ENCODE results near the gene VASH1.
A peak's percentile ranks its signal among the peaks of the same experiment; 100 is the strongest.

Gene VASH1

DNA sequence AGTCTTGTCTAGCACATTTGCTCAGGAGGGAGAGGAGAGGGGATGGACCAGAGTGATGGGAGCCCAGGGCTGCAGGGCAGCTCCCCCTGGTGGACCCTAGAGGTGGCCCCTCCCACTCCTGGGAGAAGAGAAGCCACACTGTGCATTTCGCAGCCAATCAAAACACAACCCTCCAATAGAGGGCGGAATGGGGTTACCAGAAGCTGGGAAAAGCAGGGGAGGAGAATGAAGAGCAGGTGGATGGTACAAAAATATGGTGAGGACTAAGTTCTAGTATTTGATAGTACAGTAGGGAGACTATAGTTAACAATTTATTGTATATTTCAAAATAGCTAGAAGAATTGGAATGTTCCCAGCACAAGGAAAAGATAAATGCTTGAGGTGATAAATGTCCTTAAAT lies 23.6 kb downstream of the VASH1 start:
- DNase-seq (ENCODE audit: low spot score): peak; percentile 71

DNA sequence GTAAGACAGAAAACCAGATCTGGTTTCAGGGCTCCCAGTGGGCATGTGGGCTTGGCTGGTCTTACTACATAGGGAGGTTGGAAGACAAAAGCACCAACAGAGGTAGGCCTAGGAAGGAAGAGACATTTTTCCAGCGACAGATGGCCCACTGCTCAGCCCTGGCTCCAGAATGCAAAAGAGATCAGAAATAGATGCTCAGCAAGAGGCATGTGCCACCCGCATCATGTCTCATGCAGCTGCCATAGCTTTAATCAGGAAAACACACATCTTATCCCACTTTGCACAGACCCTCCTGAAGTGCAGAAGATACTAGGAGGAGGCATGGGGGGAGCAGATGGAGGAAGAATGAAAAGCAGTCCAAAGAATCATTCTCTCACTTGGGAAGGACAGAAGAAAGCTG lies 25.3 kb downstream of the VASH1 start:
- no peak for DNase-seq (ENCODE audit: low spot score)

DNA sequence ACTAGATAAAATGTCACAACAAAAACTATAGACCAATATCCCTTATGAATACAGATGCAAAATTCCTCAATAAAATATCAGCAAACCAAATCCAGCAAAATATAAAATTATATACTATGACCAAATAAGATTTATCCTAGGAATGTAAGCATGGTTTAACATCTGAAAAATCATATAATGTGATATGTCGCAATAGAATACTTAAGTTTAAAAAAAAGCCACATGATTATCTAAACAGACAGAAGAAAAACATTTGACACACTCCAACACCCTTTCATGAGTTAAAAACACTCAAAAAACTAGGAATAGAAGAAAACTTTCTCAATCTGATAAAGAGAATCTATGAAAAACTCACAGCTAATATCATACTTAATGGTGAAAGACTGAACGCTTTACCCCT lies 31.2 kb downstream of the VASH1 start:
- no peak for DNase-seq (ENCODE audit: low spot score)

DNA sequence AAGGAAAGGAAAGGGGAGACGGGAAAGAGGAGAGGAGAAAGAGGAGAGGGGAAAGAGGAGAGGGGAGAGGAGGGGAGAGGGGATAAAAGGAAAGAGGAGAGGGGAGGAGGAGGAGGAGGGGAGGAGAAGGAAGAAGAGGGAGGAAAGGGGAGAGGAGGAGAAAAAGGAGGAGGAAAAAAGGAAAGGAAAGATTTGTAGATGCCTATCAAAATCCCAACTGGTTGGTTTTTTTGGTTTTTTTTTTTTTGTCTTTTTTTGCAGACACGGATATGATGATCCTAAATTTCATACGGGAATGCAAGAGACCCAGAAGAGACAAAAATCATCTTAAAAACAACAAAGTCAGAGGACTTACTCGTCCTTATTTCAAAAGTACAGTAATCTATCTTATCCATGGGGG lies 32.1 kb downstream of the VASH1 start:
- no peak for DNase-seq (ENCODE audit: low spot score)

DNA sequence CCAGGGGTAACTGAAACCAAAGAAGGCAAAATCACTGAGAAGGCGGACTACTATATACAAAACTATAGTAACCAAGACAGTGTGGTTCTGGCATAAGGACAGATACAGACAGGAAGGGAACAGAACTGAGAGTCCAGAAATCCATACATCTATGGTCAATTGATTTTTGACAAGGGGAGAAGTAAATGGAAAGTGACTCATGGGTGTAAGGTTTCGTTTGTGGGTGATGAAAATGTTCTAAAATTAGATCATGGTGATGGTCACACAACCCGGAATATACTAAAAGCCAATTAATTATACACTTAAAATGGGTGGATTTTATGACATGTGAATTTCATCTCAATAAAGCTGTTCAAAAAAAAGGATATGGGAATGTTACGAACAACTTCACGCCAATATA lies 32.7 kb downstream of the VASH1 start:
- DNase-seq (ENCODE audit: low spot score): no peak

DNA sequence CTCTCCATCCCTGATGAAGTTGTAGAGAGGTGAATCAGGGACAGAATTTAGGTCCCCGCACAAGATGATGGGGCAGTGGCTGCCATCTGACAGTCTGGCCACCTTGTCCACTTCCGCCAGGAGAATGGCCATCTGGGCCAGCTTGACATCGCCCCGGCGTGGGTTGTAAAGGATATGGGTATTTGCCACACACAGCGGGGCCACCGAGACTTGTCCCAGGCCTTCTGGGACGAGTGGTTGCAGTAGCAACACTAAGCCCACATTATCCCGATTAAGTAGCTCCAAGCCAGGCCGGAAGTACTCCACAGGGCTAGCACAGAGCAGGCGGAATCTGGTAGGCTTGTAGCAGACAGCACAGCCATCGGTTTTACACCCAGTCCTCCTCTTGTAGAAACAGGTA lies 45.2 kb downstream of the VASH1 start:
- no peak for DNase-seq (ENCODE audit: low spot score)

DNA sequence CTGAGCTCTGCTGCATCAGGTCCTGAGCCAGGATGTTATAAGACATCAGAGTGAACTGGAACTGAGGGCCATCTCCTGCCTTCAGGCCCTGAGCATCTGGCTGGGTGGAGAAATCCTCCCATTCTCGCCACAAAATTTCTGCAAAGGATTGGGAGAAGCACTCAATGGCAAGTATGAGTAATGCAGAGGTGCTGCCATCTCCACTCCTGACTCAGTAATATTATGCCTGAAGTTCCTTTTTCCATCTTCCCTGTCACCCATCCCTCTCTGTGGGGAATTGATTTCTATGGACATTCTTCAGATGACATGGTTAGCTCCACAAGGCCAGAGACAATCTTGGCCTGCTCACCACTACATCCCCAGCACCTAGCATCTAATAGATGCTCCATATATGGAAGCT lies 46.7 kb downstream of the VASH1 start:
- no peak for DNase-seq (ENCODE audit: low spot score)

DNA sequence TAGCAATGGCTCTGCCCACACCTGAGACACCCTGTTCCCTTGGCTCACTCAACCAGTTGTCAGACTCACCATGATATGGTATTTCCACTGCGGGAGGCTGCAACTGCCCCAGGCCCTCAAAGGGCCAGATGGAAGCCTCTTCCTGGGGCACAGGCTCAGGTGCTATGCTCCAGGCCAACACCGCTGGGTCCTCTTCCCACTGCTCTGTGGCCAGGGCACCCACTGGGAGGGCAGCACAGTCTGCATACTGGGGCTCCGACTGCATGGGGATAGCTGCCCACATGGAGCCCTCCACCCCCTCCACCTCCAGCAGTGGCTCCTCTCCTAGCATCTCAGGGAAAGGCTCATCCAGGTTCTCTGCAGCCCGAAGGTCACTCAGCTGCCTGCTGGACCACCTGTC lies 47.7 kb downstream of the VASH1 start:
- DNase-seq (ENCODE audit: low spot score): no peak

DNA sequence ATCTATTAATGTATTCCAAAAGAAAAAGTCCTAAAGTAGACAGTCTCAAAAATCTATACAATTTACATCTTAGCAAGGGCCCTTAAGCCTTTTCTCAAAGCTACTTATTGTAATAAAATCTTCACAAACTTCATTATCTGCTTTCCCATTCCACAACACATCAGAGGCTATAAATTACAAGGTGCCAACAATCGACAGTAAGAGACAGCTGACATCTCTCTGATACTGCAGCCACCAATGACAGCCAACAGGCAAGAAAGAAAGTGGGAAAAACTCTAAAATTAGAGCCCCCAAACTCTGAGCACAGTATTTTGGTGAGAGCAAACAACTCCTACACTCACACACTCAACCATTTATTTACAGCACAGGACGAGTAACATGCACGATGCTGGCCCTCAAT lies 49.3 kb downstream of the VASH1 start:
- no peak for DNase-seq (ENCODE audit: low spot score)

DNA sequence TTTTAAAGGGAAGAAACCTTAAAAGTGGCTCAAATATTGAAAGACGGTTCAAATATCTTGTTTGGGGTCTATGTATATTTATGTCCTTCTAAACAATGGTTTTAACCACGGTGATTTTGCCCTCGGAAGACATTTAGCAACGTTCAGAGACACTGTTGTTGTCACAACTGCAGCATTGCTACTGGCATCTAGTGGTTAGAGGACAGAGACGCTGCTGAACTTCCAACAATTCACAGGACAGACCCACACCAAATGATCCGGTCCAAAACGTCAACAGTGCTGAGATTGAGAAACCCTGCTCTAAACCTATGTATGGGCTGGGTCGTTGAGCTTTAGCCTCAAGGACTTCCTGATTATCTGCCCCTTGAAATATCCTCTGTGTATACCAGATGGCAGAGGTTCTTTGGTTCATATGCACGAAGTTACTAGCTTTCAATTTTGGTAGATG lies 49.7 kb downstream of the VASH1 start:
- DNase-seq (ENCODE audit: low spot score): peak; percentile 36

DNA sequence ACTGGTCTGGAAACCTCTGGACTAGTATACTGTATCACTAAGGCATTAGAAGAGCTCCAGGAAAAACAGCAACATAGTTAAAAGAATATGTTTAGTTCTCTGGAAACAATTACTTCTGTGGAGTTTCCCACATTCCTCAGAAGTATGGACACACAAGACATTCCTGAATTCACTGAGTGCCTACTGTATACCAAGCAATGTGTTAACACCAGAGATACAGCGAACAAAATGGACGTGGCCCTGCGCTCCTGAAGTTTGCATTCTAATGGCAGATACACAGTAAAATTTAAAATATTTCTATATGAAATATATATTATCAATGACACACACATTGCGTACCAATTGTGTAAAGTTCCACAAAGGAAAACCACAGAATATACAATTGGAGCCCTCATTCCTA lies 50.3 kb downstream of the VASH1 start:
- DNase-seq (ENCODE audit: low spot score): no peak

DNA sequence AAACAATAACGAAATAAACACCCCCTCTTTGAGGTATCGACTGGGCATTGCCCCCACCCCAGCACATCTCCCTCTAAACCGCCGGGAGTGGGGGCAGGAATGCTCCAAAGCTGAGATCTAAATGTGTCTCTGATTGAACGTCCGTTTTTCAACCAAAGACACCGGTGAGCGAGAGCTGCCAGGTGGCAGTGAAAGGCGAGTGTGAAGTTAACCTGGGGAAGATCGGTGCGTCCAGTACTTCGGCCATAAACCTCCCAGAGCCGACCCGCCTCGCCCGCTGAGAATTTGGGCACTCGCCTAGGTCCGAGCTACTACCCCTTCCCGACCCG lies 50.8 kb downstream of the VASH1 start:
- DNase-seq (ENCODE audit: low spot score): no peak

DNA sequence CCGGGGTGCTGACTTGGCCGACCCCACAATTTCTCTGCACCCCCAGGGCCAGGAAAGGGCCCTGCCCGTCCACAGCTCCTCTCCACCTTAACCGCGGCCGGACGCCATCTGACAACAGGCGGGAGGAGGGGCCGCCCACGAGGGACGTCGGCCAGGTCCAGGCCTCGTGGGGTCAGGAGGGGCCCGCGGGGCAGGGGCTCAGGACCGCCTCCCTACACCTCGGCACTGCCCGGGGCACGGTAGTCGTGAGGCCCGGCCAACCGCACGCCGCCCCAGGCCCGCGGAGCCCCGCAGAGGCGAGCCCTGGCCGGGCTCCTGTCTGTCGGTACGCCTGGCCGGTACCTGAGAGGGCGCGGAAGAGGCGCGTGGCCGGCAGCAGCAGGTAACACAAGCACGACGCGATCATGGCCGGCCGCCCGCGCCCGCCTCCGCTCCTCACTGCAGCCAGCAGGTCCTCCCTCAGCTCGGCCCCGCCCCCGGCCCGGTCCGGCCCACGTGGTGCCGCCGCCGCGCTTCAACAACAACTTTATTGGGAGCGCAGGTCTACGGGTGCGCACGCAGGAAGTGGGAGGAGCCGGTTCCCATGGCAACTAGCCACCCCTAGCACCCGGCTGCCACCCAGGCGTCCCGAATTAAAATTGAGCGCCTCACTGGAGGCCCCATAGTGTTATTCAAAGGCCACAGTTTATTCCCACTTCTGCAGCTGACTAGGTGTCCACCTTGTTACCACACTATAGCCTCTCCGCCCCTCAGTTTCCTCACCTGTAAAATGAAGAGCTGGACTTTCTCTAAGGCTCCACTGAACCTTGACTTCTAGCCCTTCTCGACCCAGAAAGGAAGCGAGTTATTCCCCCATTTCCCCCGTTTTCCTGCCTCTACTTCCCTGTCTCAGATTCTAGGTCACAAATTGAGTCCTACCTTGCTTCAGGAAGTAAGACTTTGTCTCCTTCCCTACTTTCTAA lies 51.4 kb downstream of the VASH1 start, which contains the start of gene ANGEL1:
TSS of gene ANGEL1 (minus strand) at position 461 of the 962 bp plus-strand sequence. CDS start at position 406, 55 bp downstream.
- DNase-seq (ENCODE audit: low spot score): peak; percentile 98

DNA sequence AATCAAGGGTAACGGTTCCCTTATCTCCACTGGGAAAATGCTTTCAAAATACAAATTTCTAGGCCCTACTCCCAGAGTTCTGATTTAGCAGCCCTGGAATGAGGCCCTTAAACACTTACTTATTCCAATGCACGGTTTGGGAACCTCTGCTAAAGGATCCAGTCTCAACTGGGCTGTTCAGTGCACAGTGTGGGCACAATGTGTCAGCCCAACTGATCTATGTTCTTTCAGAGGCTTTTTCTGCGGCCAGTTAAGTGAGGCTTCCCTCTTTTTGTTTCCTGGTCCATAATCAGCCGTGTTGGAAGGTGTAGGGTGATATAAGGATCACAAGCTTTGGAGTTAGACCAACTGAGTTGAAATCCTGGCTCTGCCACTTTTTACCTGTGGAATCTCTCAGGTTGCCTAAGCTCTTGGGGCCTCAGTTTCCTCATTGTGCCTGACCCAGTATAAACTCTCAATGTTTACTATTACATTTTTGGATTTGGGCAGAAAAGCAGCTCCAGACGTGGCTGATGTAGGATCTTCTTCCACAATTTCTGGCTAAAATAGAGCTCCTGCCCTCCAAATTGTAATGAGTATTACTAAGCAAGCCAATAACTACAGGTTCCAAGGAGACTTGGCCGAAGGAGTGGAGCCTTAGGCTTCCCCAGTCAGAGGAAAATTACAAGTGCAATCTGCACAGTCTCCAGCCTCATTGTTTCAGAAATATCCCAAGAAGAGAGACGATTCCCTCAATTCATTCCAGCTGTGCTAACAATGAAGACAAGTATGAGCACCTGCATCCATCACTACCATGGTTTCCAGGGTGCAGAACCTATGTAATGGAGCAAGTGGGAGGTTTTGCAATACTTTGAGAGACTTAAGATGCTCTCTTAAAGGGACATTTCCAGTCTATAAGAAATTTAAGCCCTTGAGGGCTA lies 53.7 kb downstream of the VASH1 start:
- no peak for DNase-seq (ENCODE audit: low spot score)

DNA sequence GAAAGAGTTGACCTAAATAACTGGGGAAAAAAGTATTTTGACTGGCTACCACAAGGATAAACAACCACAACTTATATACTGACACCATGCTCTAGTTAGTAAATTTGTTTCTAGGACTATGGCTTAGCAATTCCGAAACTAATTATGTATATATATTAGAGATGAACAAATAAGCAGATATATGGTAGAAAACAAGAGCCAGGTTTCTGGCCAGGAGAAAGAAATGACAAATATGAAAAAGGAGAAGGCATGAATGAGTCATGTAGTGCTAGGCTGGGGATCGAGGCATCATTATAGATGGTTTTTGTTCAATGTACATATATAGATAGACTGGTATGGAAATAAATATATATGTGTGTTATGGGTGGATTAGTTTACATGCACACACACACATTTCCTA lies 59.4 kb downstream of the VASH1 start:
- DNase-seq (ENCODE audit: low spot score): no peak

DNA sequence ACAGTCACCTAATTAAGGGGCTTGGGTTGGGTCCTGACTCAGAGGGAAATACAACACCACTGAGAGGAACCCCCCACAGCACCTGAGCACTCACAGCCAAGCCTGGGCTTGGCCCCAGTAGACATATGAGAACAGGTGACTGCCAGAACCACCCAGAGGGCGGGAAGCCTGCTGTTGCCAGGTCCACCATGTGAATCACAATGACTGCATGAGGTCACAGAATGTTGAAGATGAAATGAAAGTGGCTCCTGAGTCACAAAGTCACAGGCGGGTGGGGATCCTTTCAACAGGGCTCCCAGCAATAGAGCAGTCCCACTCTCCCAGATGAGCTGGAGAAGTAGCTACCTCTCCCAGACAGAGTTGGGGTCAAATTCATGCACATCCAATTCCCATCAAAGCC lies 64.9 kb downstream of the VASH1 start, which contains the start of gene LRRC74A:
TSS of gene LRRC74A (plus strand) at position 287 of the 400 bp plus-strand sequence. CDS start 290 bp downstream, outside the sequence.
- no peak for DNase-seq (ENCODE audit: low spot score)

DNA sequence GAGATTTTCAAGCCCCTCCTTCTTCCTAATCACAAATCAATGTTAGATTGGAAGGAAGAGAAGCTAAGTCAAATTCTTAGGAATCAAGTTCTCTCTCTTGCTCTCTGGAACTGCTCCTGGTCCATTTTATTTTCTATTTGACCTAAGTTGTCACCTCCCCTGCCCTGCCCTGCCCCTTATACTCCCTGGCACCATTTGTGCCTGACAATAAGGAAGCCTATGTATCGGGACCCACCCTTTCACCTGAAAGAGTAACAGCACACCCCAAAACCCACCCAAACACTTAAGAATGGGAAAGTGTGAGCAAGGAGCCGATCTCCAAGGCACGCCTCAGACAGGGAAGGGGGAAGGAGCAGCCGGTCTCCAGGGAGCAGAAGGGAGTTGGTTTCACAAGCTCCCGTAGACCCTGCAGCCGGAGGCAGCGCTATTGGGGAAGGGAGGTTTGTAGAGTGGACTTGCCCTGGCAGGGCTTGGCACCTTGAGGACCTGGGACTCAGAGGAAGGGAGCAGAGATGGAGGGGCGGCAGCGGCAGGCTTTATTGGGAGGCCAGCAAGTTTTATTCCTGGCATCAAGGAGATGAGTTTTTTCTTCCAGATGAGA lies 66.5 kb downstream of the VASH1 start:
- no peak for DNase-seq (ENCODE audit: low spot score)

DNA sequence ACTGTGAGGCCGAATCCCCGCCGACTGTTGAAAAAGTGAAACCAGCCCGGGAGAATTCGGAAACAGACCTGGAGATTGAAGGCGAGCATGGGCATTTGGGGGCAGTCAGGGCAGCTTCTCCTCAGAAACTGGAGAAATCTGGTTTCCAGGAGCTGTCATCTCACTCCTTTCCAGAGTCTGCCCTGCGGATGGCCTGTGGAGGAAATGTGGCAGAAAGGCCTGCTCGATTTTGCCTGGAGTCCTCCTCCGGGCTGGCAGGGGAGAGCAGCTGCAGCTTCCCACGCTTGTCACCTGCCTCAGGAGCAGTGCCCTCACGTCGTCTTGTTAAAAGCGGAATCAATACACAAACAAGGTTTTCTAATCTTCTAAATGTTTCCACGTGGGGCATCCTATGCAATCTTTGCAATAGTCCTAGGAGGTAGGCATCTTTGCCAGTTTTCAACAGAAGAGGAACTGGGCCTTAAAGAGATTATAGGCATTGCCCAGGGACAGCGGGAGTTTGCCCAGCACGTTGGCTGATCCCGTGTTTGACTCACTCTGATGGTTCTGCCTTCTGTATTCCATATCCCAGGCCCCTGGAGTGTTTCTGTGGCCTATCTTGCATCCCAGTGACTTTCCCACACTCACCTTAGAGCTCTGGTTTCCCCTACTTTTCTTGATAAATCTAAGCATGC lies 67.2 kb downstream of the VASH1 start:
- DNase-seq (ENCODE audit: low spot score): no peak

DNA sequence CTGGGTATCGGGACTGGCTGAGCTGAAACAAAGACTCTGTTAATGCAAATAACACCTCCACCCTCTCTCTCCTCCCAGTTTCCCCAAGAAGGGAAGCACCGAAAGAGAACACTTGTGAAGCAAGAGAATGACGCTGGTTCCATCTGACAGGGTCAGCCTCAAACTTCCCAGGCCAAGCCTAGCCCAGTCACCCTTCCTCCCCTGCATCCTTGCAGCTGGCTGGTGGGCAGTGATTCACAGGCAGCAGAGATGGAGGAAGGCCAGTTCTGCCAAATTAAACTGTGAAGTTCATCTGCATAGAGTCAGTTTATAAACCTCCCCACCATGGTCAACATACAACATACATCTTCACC lies 67.7 kb downstream of the VASH1 start:
- no peak for DNase-seq (ENCODE audit: low spot score)

DNA sequence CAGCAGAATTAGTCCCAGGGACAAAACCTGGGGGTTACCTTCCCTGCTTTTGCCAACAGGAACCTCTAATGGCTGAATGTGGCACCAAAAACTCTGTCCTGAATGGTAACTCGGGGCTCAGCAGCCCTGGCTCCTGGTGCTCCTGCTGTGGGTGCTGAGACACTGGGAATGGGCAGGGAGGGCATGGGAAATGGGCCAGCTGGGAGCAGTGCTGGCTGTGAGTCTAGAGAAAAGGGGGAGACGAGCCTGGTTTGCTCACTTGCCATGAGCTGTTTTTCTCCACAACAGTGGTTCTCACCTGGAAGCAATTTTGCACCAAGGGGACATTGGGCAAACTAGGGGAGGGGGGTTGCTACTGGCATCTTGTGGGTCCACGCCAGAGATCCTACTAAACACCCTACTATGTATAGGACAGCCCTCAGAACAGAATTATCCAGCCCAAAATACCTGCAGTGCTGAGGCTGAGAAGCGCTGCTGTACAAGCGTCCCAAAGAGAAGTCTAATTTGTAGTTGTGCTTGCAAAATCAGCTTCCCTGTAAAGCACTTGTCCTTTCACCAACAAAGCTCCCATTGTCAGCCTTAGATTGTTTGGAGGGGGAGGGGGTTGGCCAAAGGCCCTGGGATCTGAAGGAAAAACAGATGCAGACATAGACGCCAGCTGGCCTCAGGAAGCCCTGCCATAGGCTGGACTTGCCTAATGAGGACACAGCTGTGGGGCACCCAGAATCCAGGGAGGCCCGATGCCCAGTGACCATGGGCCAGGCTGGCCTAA lies 68.6 kb downstream of the VASH1 start:
- no peak for DNase-seq (ENCODE audit: low spot score)

DNA sequence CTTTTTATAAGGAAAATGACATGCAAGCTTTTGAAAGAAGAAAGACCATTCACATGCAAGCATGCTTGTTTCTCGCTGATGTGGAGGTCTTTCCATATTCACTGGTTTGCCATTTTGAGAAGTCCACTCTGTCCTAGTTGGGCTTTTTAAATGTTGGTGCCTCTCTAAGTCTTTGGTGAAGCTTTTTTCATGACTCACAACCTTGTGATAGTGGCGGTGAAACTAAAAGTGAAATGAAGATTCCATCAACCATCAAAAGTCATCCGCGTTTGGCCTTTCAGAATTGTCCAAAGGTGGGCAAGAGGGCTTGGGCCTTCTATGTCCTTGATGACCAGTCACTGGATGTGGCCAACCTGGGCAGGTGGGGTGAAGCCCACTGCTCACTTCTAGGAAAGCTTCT lies 69.3 kb downstream of the VASH1 start:
- DNase-seq (ENCODE audit: low spot score): no peak
